ENCODE measurements around the gene SUPT5H. TPM values are rescaled to one million over a fixed set of nuclear protein-coding genes. Genes with fewer than 3 reads are reported as not detected.

The SUPT5H gene
- total RNA-seq, 1 donor from 2014 or later = 106 TPM

DNA sequence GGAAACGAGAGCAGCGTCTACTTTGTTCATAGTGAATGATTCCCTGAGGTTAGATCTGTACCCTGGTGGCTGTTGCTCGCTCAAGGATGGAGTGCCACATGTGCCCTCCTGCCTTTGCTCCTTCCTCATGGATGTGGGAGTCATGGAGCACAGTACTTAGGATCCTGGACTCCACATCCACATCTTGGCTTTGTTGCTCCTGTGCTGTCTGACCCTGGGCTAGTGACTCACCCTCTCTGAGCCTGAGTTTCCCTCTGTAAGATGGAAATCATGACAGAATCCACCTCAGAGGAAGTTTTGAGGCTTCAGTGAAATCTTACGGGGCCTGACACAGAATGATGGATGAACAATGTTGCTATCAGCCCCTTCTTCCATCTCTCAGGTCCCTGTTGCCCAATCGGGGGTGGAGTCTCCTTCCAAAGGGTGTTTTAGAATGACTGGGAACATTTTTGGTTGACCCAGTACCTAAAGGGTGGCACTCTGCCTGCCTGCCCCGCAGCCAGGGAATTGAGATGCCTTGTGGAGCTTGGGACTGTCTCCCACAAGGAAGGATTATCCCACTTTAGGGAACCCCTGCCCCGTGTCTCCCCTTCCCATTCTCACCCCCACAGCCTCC, 25.4 kb downstream of the SUPT5H start:
- Mint-ChIP-seq H3K4me1 (ENCODE audit: low read depth) (no peaks in the 10 kb centered on the region), H3K36me3 (ENCODE audit: low read depth) (peaks cover 48% of the 10 kb centered on the region), H3K27me3 (ENCODE audit: low read depth) (no peaks in the 10 kb centered on the region), H3K9me3 (ENCODE audit: low read depth) (no peaks in the 10 kb centered on the region), H3K27ac (ENCODE audit: unreplicated experiment) (no peak overlapping the region), H3K4me3 (ENCODE audit: unreplicated experiment) (no peak overlapping the region)
- DNase-seq (ENCODE audit: low spot score) = no peak
- TF ChIP-seq, protein P1, sequence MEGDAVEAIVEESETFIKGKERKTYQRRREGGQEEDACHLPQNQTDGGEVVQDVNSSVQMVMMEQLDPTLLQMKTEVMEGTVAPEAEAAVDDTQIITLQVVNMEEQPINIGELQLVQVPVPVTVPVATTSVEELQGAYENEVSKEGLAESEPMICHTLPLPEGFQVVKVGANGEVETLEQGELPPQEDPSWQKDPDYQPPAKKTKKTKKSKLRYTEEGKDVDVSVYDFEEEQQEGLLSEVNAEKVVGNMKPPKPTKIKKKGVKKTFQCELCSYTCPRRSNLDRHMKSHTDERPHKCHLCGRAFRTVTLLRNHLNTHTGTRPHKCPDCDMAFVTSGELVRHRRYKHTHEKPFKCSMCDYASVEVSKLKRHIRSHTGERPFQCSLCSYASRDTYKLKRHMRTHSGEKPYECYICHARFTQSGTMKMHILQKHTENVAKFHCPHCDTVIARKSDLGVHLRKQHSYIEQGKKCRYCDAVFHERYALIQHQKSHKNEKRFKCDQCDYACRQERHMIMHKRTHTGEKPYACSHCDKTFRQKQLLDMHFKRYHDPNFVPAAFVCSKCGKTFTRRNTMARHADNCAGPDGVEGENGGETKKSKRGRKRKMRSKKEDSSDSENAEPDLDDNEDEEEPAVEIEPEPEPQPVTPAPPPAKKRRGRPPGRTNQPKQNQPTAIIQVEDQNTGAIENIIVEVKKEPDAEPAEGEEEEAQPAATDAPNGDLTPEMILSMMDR (IDR thresholded peaks at IDR 0.05) = no peak

DNA sequence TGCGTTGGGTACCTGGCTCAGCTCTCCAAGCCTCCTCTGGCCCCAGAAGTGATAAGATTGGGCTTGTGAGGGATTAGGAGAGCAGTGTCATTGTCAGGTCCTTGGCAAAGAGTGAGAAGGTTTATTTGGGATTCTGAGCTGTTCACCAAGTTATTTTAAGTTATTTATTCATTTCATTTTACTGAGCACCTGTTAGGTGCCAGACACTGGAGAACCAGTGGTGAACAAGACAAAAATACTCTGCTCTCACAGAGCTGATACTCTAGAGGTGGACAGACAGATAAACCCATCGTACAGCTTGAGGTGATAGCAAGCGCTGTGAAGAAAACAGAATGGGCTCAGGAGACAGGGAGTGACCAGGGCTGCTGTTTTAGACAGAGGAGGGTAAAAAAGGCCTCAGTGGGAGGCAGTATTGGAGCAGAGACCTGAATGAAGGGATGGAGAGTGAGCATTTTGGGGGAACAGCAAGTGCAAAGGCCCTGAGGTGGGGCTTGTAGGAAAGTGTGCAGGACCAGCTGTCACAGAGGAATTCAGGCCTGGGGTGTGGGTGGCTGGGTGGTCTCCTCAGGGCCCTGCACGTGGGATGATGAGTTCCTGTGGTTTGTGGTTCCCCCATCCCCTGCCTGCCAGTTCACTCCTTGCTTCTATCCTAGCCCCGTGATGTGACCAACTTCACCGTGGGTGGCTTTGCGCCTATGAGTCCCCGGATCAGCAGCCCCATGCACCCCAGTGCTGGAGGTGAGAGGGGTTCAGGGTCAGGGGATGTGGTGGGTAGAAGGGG, 26.6 kb downstream of the SUPT5H start:
- TF ChIP-seq, protein P1 (IDR thresholded peaks at IDR 0.05) = no peak
- no peaks in the 10 kb centered on the region for H3K27me3 Mint-ChIP-seq (ENCODE audit: low read depth)
- peak overlapping the region; percentile 63 for H3K27ac Mint-ChIP-seq (ENCODE audit: unreplicated experiment)
- no peaks in the 10 kb centered on the region for H3K4me1 Mint-ChIP-seq (ENCODE audit: low read depth)
- peaks cover 47% of the 10 kb centered on the region for H3K36me3 Mint-ChIP-seq (ENCODE audit: low read depth)
- no peak for DNase-seq (ENCODE audit: low spot score)
- H3K9me3 Mint-ChIP-seq (ENCODE audit: low read depth) = no peaks in the 10 kb centered on the region
- H3K4me3 Mint-ChIP-seq (ENCODE audit: unreplicated experiment) = no peak overlapping the region

GRCh38 chr19:39472746-39473442, 27.5 kb downstream of the SUPT5H start:
- no peak for DNase-seq (ENCODE audit: low spot score)
- Mint-ChIP-seq H3K4me1 (ENCODE audit: low read depth) (no peaks in the 10 kb centered on the region), H3K4me3 (ENCODE audit: unreplicated experiment) (no peak overlapping the region), H3K27ac (ENCODE audit: unreplicated experiment) (no peak overlapping the region), H3K9me3 (ENCODE audit: low read depth) (no peaks in the 10 kb centered on the region), H3K27me3 (ENCODE audit: low read depth) (no peaks in the 10 kb centered on the region), H3K36me3 (ENCODE audit: low read depth) (peaks cover 44% of the 10 kb centered on the region)
- TF ChIP-seq, protein P1 (IDR thresholded peaks at IDR 0.05) = no peak

GRCh38 chr19:39473443-39473960, 28.1 kb downstream of the SUPT5H start:
- H3K36me3 Mint-ChIP-seq (ENCODE audit: low read depth) = peaks cover 43% of the 10 kb centered on the region

More at GRCh38 chr19:39473443-39473960, 28.1 kb downstream of the SUPT5H start:
- Mint-ChIP-seq H3K27me3 (ENCODE audit: low read depth) (no peaks in the 10 kb centered on the region), H3K4me3 (ENCODE audit: unreplicated experiment) (no peak overlapping the region), H3K27ac (ENCODE audit: unreplicated experiment) (no peak overlapping the region), H3K4me1 (ENCODE audit: low read depth) (no peaks in the 10 kb centered on the region), H3K9me3 (ENCODE audit: low read depth) (no peaks in the 10 kb centered on the region)
- TF ChIP-seq, protein P1 (IDR thresholded peaks at IDR 0.05) = no peak
- DNase-seq (ENCODE audit: low spot score) = no peak

Measured in chondrocyte (in vitro differentiated cells).